ENCODE results near the gene MYBPHL.

MYBPHL gene

GRCh38 chr1:109338608-109339007, 31.8 kb upstream of the MYBPHL start:
- no peak overlapping the region for H3K9ac ChIP-seq (ENCODE audit: insufficient read length)
- no peaks in the 10 kb centered on the region for H3K9me3 ChIP-seq (ENCODE audit: low read depth, low read length)
- no peak for TF ChIP-seq POLR2AphosphoS5 (IDR thresholded peaks at IDR 0.05; ENCODE audit: borderline replicate concordance, low read depth, low read length)
- TF ChIP-seq EZH2 (IDR thresholded peaks at IDR 0.05): no peak
- TF ChIP-seq FOXP2 (optimal IDR thresholded peaks at IDR 0.05; ENCODE audit: control extremely low read depth, extremely low read length, insufficient read depth): no peak
- DNase-seq (ENCODE audit: low read depth, low spot score): no peak
- no peak overlapping the region for H3K4me3 ChIP-seq
- H3K27ac ChIP-seq: no peak overlapping the region
- H3K36me3 ChIP-seq (ENCODE audit: insufficient read depth, low read length): no peaks in the 10 kb centered on the region

- TF ChIP-seq EZH2 (IDR thresholded peaks at IDR 0.05): no peak
- Histone ChIP-seq H3K9me3 (ENCODE audit: low read depth, low read length) (no peaks in the 10 kb centered on the region), H3K9ac (ENCODE audit: insufficient read length) (no peak overlapping the region), H3K4me3 (no peak overlapping the region), H3K27ac (no peak overlapping the region), H3K36me3 (ENCODE audit: insufficient read depth, low read length) (no peaks in the 10 kb centered on the region)
- no peak for DNase-seq (ENCODE audit: low read depth, low spot score)
Observed at GRCh38 chr1:109338091-109338490, 31.3 kb upstream of the MYBPHL start.

- Histone ChIP-seq H3K27ac (no peak overlapping the region), H3K4me3 (no peak overlapping the region), H3K9ac (ENCODE audit: insufficient read length) (no peak overlapping the region), H3K36me3 (ENCODE audit: insufficient read depth, low read length) (no peaks in the 10 kb centered on the region), H3K9me3 (ENCODE audit: low read depth, low read length) (0 out of 2 replicates have a peak, but pooled peaks cover 5% of the 10 kb centered on the region)
- no peak for DNase-seq (ENCODE audit: low read depth, low spot score)
- TF ChIP-seq POLR2AphosphoS5 (IDR thresholded peaks at IDR 0.05; ENCODE audit: borderline replicate concordance, low read depth, low read length) (no peak), FOXP2 (optimal IDR thresholded peaks at IDR 0.05; ENCODE audit: control extremely low read depth, extremely low read length, insufficient read depth) (no peak), EZH2 (IDR thresholded peaks at IDR 0.05) (no peak)
Observed at GRCh38 chr1:109335091-109335490, 28.3 kb upstream of the MYBPHL start.

GRCh38 chr1:109331113-109331512, 24.3 kb upstream of the MYBPHL start:
- H3K9ac ChIP-seq (ENCODE audit: insufficient read length): no peak overlapping the region
- no peak overlapping the region for H3K4me3 ChIP-seq
- DNase-seq (ENCODE audit: low read depth, low spot score): no peak
- TF ChIP-seq POLR2AphosphoS5 (IDR thresholded peaks at IDR 0.05; ENCODE audit: borderline replicate concordance, low read depth, low read length): no peak
- H3K9me3 ChIP-seq (ENCODE audit: low read depth, low read length): 0 out of 2 replicates have a peak, but pooled peaks cover 5% of the 10 kb centered on the region
- no peaks in the 10 kb centered on the region for H3K36me3 ChIP-seq (ENCODE audit: insufficient read depth, low read length)
- H3K27ac ChIP-seq: no peak overlapping the region

- H3K4me3 ChIP-seq: no peak overlapping the region
- H3K9me3 ChIP-seq (ENCODE audit: low read depth, low read length): 0 out of 2 replicates have a peak, but pooled peaks cover 5% of the 10 kb centered on the region
- H3K36me3 ChIP-seq (ENCODE audit: insufficient read depth, low read length): no peaks in the 10 kb centered on the region
- H3K27ac ChIP-seq: no peak overlapping the region
- no peak overlapping the region for H3K9ac ChIP-seq (ENCODE audit: insufficient read length)
- TF ChIP-seq POLR2AphosphoS5 (IDR thresholded peaks at IDR 0.05; ENCODE audit: borderline replicate concordance, low read depth, low read length): no peak
- no peak for TF ChIP-seq EZH2 (IDR thresholded peaks at IDR 0.05)
- no peak for TF ChIP-seq FOXP2 (optimal IDR thresholded peaks at IDR 0.05; ENCODE audit: control extremely low read depth, extremely low read length, insufficient read depth)
- DNase-seq (ENCODE audit: low read depth, low spot score): no peak
Observed at GRCh38 chr1:109327285-109327684, 20.5 kb upstream of the MYBPHL start.

- Histone ChIP-seq H3K9me3 (ENCODE audit: low read depth, low read length) (no peaks in the 10 kb centered on the region), H3K9ac (ENCODE audit: insufficient read length) (no peak overlapping the region), H3K36me3 (ENCODE audit: insufficient read depth, low read length) (no peaks in the 10 kb centered on the region), H3K27ac (no peak overlapping the region), H3K4me3 (no peak overlapping the region)
- TF ChIP-seq EZH2 (IDR thresholded peaks at IDR 0.05) (no peak), POLR2AphosphoS5 (IDR thresholded peaks at IDR 0.05; ENCODE audit: borderline replicate concordance, low read depth, low read length) (no peak), FOXP2 (optimal IDR thresholded peaks at IDR 0.05; ENCODE audit: control extremely low read depth, extremely low read length, insufficient read depth) (no peak)
- no peak for DNase-seq (ENCODE audit: low read depth, low spot score)
Observed at GRCh38 chr1:109322974-109323373, 16.2 kb upstream of the MYBPHL start.

GRCh38 chr1:109319114-109319513, 12.3 kb upstream of the MYBPHL start:
- no peaks in the 10 kb centered on the region for H3K36me3 ChIP-seq (ENCODE audit: insufficient read depth, low read length)
- no peak for DNase-seq (ENCODE audit: low read depth, low spot score)
- H3K9me3 ChIP-seq (ENCODE audit: low read depth, low read length): no peaks in the 10 kb centered on the region
- TF ChIP-seq FOXP2 (optimal IDR thresholded peaks at IDR 0.05; ENCODE audit: control extremely low read depth, extremely low read length, insufficient read depth): no peak
- no peak for TF ChIP-seq EZH2 (IDR thresholded peaks at IDR 0.05)
- TF ChIP-seq POLR2AphosphoS5 (IDR thresholded peaks at IDR 0.05; ENCODE audit: borderline replicate concordance, low read depth, low read length): no peak
- no peak overlapping the region for H3K27ac ChIP-seq
- H3K9ac ChIP-seq (ENCODE audit: insufficient read length): no peak overlapping the region
- H3K4me3 ChIP-seq: no peak overlapping the region

GRCh38 chr1:109316506-109316905, 9.7 kb upstream of the MYBPHL start:
- H3K4me3 ChIP-seq: no peak overlapping the region
- DNase-seq (ENCODE audit: low read depth, low spot score): no peak
- no peaks in the 10 kb centered on the region for H3K36me3 ChIP-seq (ENCODE audit: insufficient read depth, low read length)
- no peak overlapping the region for H3K27ac ChIP-seq
- TF ChIP-seq POLR2AphosphoS5 (IDR thresholded peaks at IDR 0.05; ENCODE audit: borderline replicate concordance, low read depth, low read length) (no peak), FOXP2 (optimal IDR thresholded peaks at IDR 0.05; ENCODE audit: control extremely low read depth, extremely low read length, insufficient read depth) (no peak), EZH2 (IDR thresholded peaks at IDR 0.05) (no peak)
- H3K9ac ChIP-seq (ENCODE audit: insufficient read length): no peak overlapping the region
- H3K9me3 ChIP-seq (ENCODE audit: low read depth, low read length): no peaks in the 10 kb centered on the region

GRCh38 chr1:109315288-109315687, 8.5 kb upstream of the MYBPHL start:
- Histone ChIP-seq H3K27ac (no peak overlapping the region), H3K36me3 (ENCODE audit: insufficient read depth, low read length) (no peaks in the 10 kb centered on the region), H3K4me3 (no peak overlapping the region), H3K9ac (ENCODE audit: insufficient read length) (no peak overlapping the region), H3K9me3 (ENCODE audit: low read depth, low read length) (no peaks in the 10 kb centered on the region)
- TF ChIP-seq POLR2AphosphoS5 (IDR thresholded peaks at IDR 0.05; ENCODE audit: borderline replicate concordance, low read depth, low read length) (no peak), FOXP2 (optimal IDR thresholded peaks at IDR 0.05; ENCODE audit: control extremely low read depth, extremely low read length, insufficient read depth) (no peak), EZH2 (IDR thresholded peaks at IDR 0.05) (no peak)
- no peak for DNase-seq (ENCODE audit: low read depth, low spot score)

Data from SK-N-MC (cell line).